SU-DHL-6 (cell line): ENCODE measurements around the gene CANT1.

ENCODE experiments used
- CTCF ChIP-seq: fragments of 200-600 bp; sonication (generic); IDR thresholded peaks from one replicate; pipeline ENCODE4 v1.5.1; 2017; ENCODE audit warnings: antibody characterized with exemption, mild to moderate bottlenecking, low read length, moderate library complexity; ENCODE audit not compliant: insufficient read depth, poor library complexity, severe bottlenecking
- EZH2phosphoT487 ChIP-seq: fragments of 200-600 bp; sonication (generic), shearing (Covaris generic); conservative IDR thresholded peaks from 2 replicates; pipeline ENCODE4 v1.6.1; 2018; ENCODE audit warnings: mild to moderate bottlenecking, antibody characterized with exemption, low read length, moderate library complexity, mixed read lengths

GRCh38 chr17:78969865-78970264, 39.7 kb downstream of the CANT1 start:
- TF ChIP-seq CTCF (no peak), EZH2phosphoT487 (no peak)
